Measurements from ENCODE around the gene FCHSD2.

The FCHSD2 gene

GRCh38 chr11:73142128-73142377, at the start of gene FCHSD2:
TSS of gene FCHSD2 (minus strand) at chr11:73142318. CDS start at chr11:73141877, 441 bp downstream.
- no peak for DNase-seq (ENCODE audit: low read depth)

- DNase-seq (ENCODE audit: low read depth) = no peak
These were observed 49.0 kb upstream of the FCHSD2 start for GRCh38 chr11:73191151-73191550.

- no peak for DNase-seq (ENCODE audit: low read depth)
These were observed 48.4 kb upstream of the FCHSD2 start for GRCh38 chr11:73190557-73190885.

GRCh38 chr11:73189723-73190556, 47.8 kb upstream of the FCHSD2 start:
- DNase-seq (ENCODE audit: low read depth) = no peak

DNA sequence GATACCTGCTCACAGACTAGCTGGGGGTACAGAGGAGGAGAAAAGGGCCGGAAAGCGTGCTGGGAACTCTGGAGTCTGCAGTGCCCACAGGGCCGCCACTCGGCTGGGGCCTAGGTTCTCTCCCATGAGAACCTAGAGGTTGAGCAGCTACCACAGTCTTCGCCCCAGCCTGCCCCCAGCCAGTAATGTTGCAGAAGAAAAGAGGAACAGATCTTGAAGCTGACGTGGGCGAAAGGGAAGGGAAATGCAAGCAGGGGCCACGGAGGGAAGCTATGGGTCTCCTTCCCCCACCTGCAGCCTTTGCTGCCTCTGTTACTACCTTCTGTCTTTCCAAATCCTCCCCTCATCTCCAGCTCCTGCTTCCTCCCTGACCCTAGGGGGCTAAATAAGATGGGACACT, 47.2 kb upstream of the FCHSD2 start:
- DNase-seq (ENCODE audit: low read depth) = no peak

GRCh38 chr11:73188301-73188700, 46.2 kb upstream of the FCHSD2 start:
- DNase-seq (ENCODE audit: low read depth) = no peak

DNA sequence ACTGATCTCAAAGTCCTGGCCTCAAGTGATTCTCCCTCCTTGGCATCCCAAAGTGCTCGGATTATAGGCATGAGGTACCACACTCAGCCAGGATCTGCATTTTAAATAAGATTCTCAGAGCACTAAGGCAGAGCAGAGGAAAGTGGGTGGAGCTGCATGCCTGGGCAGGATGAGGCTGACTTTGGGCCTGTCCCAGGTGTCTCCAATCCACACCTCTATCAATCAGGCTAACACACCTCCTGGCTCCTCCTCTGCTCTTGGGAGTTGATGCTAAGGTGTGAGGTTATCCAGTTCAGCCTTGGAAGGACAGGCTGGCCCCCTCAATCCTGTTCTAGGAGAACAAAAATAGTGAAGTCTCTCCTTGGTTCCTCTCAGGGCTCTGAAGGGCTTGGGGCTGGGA, 45.7 kb upstream of the FCHSD2 start:
- no peak for DNase-seq (ENCODE audit: low read depth)

GRCh38 chr11:73186886-73187285, 44.8 kb upstream of the FCHSD2 start:
- DNase-seq (ENCODE audit: low read depth) = no peak

GRCh38 chr11:73186294-73186850, 44.3 kb upstream of the FCHSD2 start:
- DNase-seq (ENCODE audit: low read depth) = no peak

- no peak for DNase-seq (ENCODE audit: low read depth)
These were observed 43.7 kb upstream of the FCHSD2 start for GRCh38 chr11:73185680-73186293.

DNA sequence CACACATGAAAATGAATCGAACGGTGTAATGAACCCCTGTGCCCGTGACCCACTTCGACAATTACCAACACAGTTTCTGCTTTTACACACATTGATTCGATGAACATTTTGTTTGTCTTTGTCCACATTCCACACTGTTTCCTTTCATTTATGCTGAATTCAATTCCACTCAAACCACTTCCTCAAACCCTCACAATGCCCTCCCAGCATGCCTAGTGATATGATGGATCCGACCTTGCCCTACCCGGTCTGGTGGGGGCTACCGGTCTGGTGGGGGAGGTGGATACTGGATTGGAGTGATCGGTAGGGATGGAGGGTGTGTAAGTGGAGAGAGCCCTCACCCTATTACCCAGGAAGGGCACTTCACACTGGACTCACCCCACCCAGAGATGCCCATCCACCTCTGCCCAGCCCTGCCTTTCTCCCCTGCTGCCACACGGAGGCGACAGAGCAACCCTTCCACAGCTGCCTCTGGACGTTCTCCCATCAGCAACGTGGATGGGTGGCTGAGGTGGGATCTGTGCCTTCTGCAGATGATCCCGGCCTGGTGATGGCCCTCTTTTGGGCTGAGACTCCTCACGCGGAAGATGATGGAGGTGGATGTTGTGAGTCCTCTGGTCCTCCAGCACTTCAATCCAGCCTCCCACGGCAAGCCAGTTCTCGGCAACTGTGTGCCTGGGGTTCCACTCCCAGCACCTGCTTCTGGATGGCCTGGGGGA, 43.0 kb upstream of the FCHSD2 start:
- DNase-seq (ENCODE audit: low read depth) = peak; percentile 35

DNA sequence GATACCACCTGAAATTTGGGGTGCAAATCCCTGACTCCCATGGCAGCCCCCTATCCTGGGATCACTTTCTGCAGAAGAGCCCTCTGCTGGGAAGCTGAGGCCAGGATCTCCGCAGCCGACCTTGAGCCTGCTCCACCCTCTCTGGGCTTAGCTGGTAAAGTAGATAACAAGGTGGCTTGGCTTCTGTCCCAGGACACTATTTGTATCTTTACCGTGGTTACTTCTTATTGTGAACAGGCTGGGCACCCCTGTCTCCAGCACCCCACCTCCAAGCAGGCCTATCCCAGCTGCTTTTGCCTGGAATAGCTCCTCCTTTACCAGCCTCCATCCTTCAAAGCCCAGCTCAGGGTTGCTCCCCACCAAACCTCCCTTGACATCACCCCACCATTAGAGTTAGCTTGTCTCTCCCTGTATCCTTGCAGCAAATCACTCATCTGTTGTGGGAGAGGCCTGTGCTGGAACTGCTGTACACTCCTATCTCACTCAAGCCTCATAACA, 40.8 kb upstream of the FCHSD2 start:
- no peak for DNase-seq (ENCODE audit: low read depth)

DNA sequence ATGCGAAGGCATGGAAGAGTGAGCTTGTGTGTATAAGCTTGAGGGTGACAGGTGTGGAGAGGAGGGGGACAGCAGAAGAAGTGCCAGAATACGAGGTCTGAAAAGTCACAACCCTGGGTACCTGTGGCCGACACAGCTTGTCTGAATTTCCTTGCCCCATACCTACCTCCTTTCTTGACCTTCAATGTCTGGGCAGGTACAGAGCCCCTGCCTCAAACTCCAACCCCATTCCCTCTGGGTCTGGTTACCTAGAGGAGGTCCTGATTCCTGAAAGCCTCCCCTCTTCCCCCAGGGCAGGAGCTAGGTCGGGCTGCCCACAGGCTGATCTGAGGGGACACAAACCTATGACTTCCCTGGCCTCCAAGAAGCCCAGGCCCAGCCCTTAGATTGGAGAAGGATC, 36.6 kb upstream of the FCHSD2 start:
- no peak for DNase-seq (ENCODE audit: low read depth)

DNA sequence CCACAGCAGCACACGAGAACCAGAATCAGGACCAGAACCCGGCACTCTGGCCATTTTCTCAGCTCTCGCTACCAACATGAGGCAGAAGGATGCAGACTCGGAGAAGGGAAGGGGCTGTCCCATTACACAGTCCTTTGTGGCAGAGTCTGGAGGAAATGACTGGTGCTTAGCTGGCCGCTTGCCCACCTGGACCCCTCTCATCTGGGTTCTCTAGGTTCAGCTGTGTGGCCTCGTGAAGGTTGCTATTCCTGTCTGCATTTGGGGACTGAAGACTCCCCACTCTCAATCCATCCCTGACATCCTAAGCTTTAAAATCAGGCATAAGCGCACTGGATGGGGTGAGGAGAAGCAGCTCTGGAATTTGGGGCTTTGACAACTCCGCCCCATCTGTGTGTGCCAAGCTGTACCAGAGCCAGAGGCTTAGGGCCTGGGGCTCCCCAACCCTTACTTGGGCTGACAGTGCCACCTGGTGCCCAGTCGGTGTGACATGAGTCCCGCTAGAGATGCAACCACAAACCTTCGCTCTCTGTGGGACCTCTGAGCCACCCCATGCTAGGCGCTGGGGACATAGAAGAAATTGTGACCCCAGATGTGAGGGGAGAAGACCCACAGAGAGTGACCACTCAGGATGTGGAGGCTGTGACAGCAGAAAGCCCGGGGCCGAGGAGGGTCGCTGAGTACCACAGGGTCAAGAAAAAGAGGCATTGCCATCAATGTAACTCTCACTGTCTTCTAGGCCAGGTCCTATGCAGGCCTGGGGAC, 35.8 kb upstream of the FCHSD2 start:
- peak; percentile 75 for DNase-seq (ENCODE audit: low read depth)

DNA sequence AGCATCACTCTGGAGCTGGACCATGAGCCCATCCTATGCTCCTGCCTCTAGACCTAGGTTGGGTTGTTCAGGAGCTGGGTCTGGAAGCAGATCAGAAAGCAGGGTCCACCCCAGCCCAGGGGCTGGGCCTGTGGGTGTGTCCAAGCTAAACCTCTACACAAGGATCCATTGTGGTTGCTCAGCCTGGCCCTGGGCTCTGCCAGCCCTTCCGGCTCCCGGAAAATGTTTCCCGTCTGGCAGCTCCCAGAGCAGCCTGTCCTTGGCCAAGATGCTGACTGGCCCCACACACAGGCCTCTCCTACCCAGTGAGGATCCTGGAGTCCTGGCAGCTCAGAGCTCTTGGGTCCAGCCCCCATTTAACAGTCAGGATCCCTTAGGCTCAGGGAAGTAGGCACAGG, 35.3 kb upstream of the FCHSD2 start:
- no peak for DNase-seq (ENCODE audit: low read depth)

GRCh38 chr11:73176874-73177155, 34.7 kb upstream of the FCHSD2 start:
- no peak for DNase-seq (ENCODE audit: low read depth)

GRCh38 chr11:73176145-73176873, 34.2 kb upstream of the FCHSD2 start:
- DNase-seq (ENCODE audit: low read depth) = no peak

DNA sequence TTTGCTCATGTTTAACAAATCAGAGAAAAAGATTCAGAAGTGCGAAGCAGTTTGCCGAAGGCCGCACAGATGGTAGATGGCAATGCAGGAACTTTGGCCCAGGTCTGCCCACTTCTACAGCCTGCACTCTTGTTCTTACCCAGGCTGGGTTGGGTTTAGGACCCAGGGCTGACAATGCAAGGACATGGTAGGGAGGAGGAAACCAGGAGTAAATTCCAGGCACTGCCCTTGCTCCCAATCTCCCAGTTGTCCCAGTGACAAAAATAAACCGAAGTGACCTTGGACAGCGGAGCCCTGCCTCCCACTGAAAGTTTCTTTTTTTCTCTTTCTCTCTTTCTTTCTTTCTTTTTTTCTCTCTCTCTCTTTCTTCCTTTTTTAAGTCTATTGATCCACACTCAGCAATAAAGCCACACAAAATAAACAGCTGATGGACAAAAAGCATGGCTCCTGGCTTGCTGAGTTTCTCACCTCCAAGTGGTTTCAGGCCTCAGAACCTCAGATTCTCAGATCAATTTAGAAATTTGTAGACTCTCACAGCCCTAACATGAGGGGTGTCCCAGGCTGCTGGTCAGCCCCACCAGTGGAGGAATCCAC, 33.5 kb upstream of the FCHSD2 start:
- no peak for DNase-seq (ENCODE audit: low read depth)

GRCh38 chr11:73174495-73174791, 32.3 kb upstream of the FCHSD2 start:
- no peak for DNase-seq (ENCODE audit: low read depth)

GRCh38 chr11:73173755-73174494, 31.8 kb upstream of the FCHSD2 start:
- no peak for DNase-seq (ENCODE audit: low read depth)
